ENCODE results near the gene NCAPG2. TPM values are rescaled to one million over a fixed set of nuclear protein-coding genes. Genes with fewer than 3 reads are reported as not detected.

The NCAPG2 gene
- total RNA-seq, 1 donor from 2014 or later = 6.3 TPM

DNA sequence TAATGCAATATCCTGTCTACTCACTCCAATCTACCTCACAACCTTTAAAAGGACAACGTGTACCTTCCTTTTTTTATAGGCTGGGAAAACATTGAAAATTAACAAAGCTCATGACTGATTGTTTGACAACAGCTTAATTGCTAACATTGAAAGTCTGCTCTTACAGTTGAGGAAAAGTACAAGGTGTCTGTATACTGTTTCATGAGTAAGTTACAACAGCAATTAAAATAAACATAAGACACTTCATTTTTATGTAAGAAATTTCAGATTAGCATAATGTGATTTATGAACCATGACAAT, 28.6 kb upstream of the NCAPG2 start:
- DNase-seq (ENCODE audit: low spot score) = no peak

GRCh38 chr7:158732494-158733219, 28.1 kb upstream of the NCAPG2 start:
- no peak for DNase-seq (ENCODE audit: low spot score)

GRCh38 chr7:158731761-158732160, 27.2 kb upstream of the NCAPG2 start:
- DNase-seq (ENCODE audit: low spot score) = no peak

DNA sequence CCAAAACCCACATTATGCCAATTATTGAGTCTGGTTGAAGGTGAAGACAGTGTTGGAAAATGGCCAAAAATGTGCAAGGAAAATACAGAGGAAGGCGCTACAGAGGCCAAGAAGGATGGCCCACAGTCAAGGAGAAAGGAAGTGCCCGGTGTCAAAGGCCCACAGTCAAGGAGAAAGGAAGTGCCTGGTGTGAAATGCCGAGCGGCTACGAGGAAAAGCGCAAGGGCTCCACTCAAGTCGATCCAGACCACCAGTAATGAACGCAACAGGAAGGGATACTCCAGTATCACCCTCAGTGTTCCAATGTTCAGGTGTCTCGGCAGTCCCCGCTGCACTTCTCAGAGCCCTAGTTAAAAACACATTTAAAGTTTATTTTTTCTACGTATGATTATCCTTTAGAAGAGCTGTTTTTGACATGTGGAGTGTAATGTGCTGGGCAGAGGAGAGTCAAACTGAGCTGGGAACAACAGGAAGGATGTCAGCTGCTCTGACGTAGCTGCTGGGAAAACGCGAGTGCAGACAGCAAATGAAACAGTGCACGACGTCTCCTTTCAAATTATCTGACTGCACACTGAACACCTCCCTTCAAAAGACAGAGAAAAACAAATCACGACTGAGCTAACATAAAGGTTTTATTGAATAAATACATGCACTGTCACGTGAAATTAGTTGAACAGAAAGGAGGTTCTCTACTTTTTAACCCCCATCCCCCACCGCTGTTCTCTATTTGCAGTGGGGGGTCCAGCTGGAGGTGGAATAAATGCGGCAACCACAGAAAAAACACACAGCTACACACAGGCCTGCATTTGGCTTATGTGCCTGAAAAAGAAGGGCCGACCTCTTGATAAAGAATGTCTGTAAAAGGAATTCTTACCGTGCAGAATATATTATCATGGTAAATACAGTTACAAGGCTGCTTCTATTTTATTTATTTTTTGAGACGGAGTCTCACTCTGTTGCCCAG, 26.1 kb upstream of the NCAPG2 start:
- DNase-seq (ENCODE audit: low spot score) = no peak

DNA sequence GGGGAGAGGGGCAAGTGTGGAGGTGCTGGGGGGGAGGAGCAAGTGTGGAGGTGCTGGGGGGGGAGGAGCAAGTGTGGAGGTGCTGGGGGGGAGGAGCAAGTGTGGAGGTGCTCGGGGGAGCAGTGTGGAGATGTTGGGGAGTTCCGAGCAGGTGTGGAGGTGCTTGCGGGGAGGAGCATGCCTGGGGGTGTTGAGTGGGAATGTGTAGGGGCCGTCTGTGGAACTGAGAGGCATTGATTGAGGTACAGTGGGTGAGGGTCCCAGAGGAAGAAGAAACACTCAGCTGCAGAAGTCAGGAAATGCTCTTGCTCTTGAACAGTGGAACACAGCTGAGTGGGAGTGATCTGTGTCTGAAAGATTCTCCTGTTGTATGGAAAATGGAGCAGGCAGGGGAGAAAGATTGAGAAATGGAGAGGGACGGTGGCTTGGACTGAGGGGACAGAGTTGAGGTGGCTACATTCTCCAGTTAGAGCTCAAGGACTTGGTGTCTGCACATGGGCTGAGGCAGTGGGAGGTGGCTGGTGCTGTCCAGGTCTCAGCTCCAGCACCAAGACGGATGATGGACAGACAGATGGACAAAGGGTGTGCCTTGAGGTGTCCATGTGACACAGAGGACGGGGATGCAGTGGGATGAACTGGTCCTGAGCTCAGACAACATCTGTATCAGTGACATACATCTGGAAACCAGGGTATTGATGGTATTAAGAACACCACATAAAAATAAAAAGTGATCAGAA, 25.2 kb upstream of the NCAPG2 start:
- no peak for DNase-seq (ENCODE audit: low spot score)

DNA sequence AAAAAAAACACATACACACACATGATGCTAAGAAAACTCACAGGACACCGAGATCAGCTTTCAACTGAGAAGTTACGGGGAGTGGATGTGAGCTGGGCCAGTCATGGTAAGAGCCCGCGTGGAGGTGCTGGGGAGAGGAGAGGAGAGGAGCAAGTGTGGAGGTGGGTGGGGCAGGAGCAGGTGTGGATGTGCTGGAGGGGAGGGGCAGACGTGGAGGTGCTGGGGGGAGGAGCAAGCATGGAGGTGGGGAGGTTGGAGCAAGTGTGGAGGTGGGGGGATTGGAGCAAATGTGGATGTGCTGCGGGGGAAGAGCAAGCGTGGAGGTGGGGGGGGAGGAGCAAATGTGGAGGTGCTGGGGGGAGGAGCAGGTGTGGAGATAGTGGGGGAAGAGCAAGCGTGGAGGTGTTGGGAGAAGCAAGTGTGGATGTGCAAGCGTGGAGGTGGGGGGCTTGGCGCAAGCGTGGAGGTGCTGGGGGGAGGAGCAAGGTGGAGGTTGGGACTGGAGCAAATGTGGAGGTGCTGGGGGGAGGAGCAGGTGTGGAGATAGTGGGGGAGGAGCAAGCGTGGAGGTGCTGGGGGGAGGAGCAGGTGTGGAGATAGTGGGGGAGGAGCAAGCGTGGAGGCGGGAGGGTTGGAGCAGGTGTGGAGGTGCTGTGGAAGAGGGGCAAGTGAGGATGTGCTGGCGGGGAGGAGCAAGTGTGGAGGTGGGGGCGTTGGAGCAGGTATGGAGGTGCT, 24.5 kb upstream of the NCAPG2 start:
- no peak for DNase-seq (ENCODE audit: low spot score)

GRCh38 chr7:158727690-158728089, 23.1 kb upstream of the NCAPG2 start:
- DNase-seq (ENCODE audit: low spot score) = no peak

DNA sequence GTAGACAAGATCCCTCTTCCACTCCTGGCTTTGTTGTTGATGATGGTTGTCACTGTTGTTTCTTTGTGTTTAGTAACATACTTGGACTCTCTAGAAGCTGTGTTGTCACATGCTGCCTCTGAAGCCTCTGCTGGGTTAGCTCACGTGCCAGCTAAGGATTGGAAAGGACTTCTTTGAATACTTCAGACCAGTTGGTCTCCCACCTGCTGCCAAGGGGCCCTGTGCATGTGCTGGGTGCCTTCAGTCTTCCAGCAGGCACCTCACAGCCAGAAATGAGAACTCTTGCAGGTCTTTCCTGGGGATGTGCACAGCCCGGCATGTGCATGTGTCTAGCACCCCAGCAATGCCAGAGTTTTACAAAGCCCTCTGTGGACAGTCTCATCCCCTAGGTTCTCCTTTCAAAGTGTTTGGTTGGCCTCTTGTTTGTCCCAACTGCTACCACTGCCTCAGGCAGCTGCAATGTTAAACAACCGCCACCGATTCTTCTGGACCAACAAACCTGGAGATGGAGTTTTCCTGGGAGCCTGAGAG, 21.7 kb upstream of the NCAPG2 start:
- DNase-seq (ENCODE audit: low spot score) = no peak

- DNase-seq (ENCODE audit: low spot score) = no peak
These were observed 20.8 kb upstream of the NCAPG2 start for GRCh38 chr7:158725506-158725800.

GRCh38 chr7:158724658-158725505, 20.3 kb upstream of the NCAPG2 start:
- no peak for DNase-seq (ENCODE audit: low spot score)

DNA sequence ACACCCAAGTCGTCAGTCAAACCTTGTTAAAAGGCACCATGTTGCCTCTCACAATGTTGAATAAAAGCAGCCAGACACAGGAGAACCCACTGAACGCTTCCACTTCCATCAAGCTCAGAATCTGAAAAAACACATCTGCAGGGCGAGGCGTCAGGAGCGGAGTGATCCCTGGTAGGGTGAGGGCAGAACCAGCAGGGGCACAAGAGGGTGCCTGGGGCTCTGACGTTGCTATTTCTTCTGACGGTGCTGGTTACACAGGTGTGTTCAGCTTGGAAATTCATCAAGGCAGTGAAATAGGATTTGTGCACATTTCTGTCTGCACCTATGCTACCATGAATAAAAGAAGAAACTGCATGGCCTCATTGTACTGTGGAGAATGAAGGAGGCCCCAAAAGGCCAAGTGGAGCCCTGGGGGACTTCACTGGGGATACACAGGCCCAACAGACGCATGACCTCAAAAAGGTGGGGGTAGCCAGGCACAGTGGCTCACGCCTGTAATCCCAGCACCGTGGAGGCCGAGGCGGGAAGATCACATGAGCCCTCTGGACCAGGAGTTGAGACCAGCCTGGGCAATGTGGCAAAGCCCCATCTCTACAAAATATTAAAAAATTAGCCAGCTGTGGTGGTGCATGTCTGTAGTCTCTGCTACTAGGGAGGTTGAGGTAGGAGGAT, 19.2 kb upstream of the NCAPG2 start:
- no peak for DNase-seq (ENCODE audit: low spot score)

DNA sequence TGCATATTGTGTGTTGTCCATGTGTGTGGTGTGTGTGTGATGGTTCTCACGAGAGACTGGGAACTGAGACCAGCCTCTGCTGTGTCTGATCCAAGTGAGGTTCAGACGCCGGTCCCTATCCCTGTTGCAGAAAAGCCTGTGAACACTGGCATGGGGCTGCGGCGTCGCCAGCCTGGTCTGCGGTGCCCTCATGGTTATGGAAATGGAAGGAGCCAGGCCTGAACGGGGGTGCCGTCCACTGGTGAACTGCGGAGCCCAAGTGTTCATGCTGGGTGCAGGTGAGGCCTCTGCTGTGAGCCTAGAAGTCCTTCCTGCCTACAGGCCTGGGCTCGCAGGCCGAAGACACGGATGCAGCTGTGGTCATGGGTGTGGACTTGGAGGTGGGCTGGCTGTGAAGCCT, 18.7 kb upstream of the NCAPG2 start:
- DNase-seq (ENCODE audit: low spot score) = no peak

DNA sequence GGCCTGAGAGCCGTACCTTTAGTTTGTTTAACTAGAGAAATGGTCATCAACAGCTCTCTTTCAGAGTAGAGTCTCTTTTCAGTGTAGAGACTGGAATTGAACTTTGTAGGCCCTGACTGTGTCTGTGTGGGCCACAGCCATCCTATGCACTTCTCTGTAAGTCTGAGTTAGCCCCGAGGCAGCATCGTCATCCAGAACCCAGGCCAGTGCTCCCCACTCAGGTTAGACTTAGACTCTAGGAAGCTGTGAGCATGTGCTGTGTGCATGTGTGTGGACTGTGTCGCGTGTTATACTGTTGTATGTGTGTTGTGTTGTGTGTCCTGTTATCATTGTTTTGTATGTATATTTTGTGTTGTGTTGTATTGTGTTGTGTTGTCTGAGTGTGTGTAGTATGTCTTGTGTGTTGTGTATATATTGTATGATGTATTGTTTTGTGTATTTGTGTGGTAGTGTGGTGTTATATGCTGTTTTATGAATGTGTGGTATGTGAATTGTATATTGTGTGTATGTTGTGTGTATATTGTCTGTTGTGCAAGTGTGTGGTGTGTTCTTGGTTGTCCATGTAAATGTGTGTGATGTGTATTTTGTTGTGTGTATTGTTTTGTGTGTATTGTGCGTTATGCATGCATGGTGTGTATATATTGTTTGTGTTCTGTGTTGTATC, 18.1 kb upstream of the NCAPG2 start:
- no peak for DNase-seq (ENCODE audit: low spot score)

GRCh38 chr7:158720112-158720511, 15.5 kb upstream of the NCAPG2 start:
- no peak for DNase-seq (ENCODE audit: low spot score)

GRCh38 chr7:158716802-158717201, 12.2 kb upstream of the NCAPG2 start:
- no peak for DNase-seq (ENCODE audit: low spot score)

- no peak for DNase-seq (ENCODE audit: low spot score)
These were observed 6.1 kb upstream of the NCAPG2 start for GRCh38 chr7:158710651-158711102.

GRCh38 chr7:158707610-158708009, 3.0 kb upstream of the NCAPG2 start:
- no peak for DNase-seq (ENCODE audit: low spot score)

GRCh38 chr7:158706710-158707590, 2.3 kb upstream of the NCAPG2 start:
- no peak for DNase-seq (ENCODE audit: low spot score)

Data from ureter (tissue), 1 donor.